ENCODE data around the gene OPA3. TPM values are rescaled to one million over a fixed set of nuclear protein-coding genes. Genes with fewer than 3 reads are reported as not detected.
A peak's percentile ranks its signal among the peaks of the same experiment; 100 is the strongest.

OPA3 gene
- total and polyA plus RNA-seq, 10 of the 15 experiments (the other 5 are each of a cell fraction or from before 2014, with no cell fraction given): 2.2 to 24.3 (median 13.3) TPM

GRCh38 chr19:45613926-45614725 lies 29.5 kb upstream of the OPA3 start (continued):
- no peak for TF ChIP-seq CREB1 (IDR thresholded peaks at IDR 0.05; ENCODE audit: low read depth)
- no peak for TF ChIP-seq MXI1 (IDR thresholded peaks at IDR 0.05; ENCODE audit: low read depth, low read length)
- no peak for TF ChIP-seq LARP7 (IDR thresholded peaks at IDR 0.05)
- TF ChIP-seq, protein P1, sequence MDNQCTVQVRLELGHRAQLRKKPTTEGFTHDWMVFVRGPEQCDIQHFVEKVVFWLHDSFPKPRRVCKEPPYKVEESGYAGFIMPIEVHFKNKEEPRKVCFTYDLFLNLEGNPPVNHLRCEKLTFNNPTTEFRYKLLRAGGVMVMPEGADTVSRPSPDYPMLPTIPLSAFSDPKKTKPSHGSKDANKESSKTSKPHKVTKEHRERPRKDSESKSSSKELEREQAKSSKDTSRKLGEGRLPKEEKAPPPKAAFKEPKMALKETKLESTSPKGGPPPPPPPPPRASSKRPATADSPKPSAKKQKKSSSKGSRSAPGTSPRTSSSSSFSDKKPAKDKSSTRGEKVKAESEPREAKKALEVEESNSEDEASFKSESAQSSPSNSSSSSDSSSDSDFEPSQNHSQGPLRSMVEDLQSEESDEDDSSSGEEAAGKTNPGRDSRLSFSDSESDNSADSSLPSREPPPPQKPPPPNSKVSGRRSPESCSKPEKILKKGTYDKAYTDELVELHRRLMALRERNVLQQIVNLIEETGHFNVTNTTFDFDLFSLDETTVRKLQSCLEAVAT (IDR thresholded peaks at IDR 0.05): no peak
- TF ChIP-seq ZNF24 (IDR thresholded peaks at IDR 0.05): peak; percentile 39; the same call in 1 of the 2 replicates
- TF ChIP-seq BCL3 (IDR thresholded peaks at IDR 0.05; ENCODE audit: borderline replicate concordance, insufficient read depth, low read depth, low read length, poor library complexity, severe bottlenecking): peak; percentile 30
- no peak for TF ChIP-seq ELK1 (IDR thresholded peaks at IDR 0.05; ENCODE audit: low read depth, low read length)
- TF ChIP-seq RBBP5 (conservative IDR thresholded peaks at IDR 0.05): no peak
- TF ChIP-seq EED (IDR thresholded peaks at IDR 0.05; ENCODE audit: low read depth): peak; percentile 74
- no peak for TF ChIP-seq MYC (IDR thresholded peaks at IDR 0.05; ENCODE audit: insufficient read depth, insufficient read length, insufficient replicate concordance, low read length, severe bottlenecking)
- no peak; the same call in 1 of the 2 replicates for TF ChIP-seq CREM (IDR thresholded peaks at IDR 0.05; ENCODE audit: low read depth)
- TF ChIP-seq SUPT20H (IDR thresholded peaks at IDR 0.05; ENCODE audit: borderline replicate concordance, control insufficient read depth, low read depth, low read length): no peak
- no peak for TF ChIP-seq CEBPB (IDR thresholded peaks at IDR 0.05; ENCODE audit: borderline replicate concordance in 1 of 2, low read depth in 2 of 2, low read length in 2 of 2)
- TF ChIP-seq NRF1 (conservative IDR thresholded peaks at IDR 0.05; ENCODE audit: low read depth, low read length): no peak
- no peak for TF ChIP-seq SUZ12 (IDR thresholded peaks at IDR 0.05; ENCODE audit: unreplicated experiment)
- TF ChIP-seq ZNF274 (IDR thresholded peaks at IDR 0.05; ENCODE audit: insufficient read depth, insufficient read length): no peak
- 0 out of 2 replicates have a peak, but pooled peaks have one; percentile 42 for TF ChIP-seq POLR2AphosphoS5 (IDR thresholded peaks at IDR 0.05; ENCODE audit: low read length)
- no peak for TF ChIP-seq E2F4 (IDR thresholded peaks at IDR 0.05; ENCODE audit: low read depth, low read length)
- TF ChIP-seq CBX3 (IDR thresholded peaks at IDR 0.05; ENCODE audit: borderline replicate concordance, low read depth): no peak
- TF ChIP-seq, protein P2, sequence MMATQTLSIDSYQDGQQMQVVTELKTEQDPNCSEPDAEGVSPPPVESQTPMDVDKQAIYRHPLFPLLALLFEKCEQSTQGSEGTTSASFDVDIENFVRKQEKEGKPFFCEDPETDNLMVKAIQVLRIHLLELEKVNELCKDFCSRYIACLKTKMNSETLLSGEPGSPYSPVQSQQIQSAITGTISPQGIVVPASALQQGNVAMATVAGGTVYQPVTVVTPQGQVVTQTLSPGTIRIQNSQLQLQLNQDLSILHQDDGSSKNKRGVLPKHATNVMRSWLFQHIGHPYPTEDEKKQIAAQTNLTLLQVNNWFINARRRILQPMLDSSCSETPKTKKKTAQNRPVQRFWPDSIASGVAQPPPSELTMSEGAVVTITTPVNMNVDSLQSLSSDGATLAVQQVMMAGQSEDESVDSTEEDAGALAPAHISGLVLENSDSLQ (IDR thresholded peaks at IDR 0.05): 0 out of 2 replicates have a peak, but pooled peaks have one; percentile 26
- TF ChIP-seq ZNF622 (IDR thresholded peaks at IDR 0.05): no peak
- no peak for TF ChIP-seq BRCA1 (IDR thresholded peaks at IDR 0.05; ENCODE audit: low read depth, low read length)
- no peak for TF ChIP-seq KAT2A (conservative IDR thresholded peaks at IDR 0.05; ENCODE audit: control insufficient read depth, low read depth, low read length)

All from GM12878 (cell line).